ENCODE data around the gene NARF. TPM values are rescaled to one million over a fixed set of nuclear protein-coding genes. Genes with fewer than 3 reads are reported as not detected.

NARF gene
- total RNA-seq, 4 donors from 2014 or later, result 47.5 to 69.7 (median 48.7) TPM

DNA sequence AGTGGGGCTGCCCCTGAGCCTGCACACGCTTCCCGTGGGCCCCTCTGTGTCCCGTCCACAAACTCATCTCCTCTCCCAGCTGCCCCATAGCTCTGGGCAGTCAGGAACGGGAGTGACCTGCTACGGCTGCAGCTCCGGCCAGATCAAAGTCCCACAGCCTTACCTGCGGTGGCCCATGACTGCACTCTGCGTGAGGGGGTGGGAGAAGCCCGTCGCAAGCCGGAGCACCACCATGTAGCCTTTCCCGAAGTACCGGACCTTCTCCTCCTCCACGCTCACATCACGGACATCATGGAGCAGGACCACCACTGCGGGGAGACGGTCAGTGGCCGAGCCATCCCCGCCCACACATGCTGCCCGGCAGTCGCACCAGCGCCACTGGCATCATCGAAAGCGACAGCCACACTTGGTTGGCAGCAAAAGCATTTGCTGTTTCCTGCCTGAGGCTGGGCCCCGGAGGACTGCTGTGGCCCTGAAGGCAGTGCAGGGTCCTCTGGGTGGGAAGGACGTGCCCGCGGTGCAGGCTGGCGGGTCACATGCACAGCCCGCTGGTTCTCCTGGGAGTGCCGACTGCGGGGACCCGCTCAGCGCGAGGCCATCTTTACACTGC lies 14.2 kb upstream of the NARF start:
- Histone ChIP-seq H3K27ac (no peak overlapping the region), H3K9me3 (no peaks in the 10 kb centered on the region), H3K27me3 (no peaks in the 10 kb centered on the region), H3K4me1 (peaks cover 4 to 18% of the 10 kb centered on the region in 2 donors), H3K4me3 (replicated peaks in 1 of 3) (no peak overlapping the region), H3K36me3 (peaks cover 0 to 9% of the 10 kb centered on the region in 2 donors)
- DNase-seq, result no peak
- 95 to 96% methylated on average over 15 to 31 of the region's 35 CpGs for WGBS, 2 donors
- intact Hi-C loops (cut with DNase I), result no loop called here
- TF ChIP-seq, protein P1, sequence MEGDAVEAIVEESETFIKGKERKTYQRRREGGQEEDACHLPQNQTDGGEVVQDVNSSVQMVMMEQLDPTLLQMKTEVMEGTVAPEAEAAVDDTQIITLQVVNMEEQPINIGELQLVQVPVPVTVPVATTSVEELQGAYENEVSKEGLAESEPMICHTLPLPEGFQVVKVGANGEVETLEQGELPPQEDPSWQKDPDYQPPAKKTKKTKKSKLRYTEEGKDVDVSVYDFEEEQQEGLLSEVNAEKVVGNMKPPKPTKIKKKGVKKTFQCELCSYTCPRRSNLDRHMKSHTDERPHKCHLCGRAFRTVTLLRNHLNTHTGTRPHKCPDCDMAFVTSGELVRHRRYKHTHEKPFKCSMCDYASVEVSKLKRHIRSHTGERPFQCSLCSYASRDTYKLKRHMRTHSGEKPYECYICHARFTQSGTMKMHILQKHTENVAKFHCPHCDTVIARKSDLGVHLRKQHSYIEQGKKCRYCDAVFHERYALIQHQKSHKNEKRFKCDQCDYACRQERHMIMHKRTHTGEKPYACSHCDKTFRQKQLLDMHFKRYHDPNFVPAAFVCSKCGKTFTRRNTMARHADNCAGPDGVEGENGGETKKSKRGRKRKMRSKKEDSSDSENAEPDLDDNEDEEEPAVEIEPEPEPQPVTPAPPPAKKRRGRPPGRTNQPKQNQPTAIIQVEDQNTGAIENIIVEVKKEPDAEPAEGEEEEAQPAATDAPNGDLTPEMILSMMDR (IDR thresholded peaks at IDR 0.05), result no peak
- TF ChIP-seq POLR2A (IDR thresholded peaks at IDR 0.05), result no peak

DNA sequence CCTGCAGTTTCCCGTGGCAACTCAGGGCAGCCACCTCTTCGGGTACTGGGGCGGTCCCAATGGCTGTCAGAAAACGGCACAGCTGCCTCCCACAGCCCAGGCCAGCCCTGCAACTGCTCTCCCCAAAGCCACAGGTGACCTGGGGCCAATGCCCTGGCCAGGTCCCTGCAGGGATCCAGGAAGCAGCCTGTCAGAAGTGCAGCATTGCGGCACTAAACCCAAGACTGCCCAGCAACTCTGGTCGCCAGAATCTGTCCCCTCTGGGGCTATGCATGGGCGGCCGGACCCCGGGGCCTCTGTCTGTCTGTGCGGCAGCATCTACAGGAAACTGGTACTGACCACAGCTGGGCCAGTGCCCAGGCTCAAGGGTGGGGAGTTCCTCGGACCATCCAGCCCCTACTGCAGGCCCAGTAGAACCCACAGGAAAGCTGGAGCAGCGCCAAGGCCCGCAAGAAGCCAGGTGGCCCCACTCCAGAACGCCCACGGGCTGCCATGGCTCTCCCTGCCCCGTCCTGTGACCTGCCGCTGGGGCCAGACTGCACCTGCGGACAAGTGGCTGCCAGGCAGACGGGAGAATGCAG lies 13.5 kb upstream of the NARF start:
- DNase-seq, result peak; percentile 44 to 52
- Histone ChIP-seq H3K27me3 (no peaks in the 10 kb centered on the region), H3K27ac (peak overlapping the region in 1 of 3 donors; percentile 8), H3K4me3 (replicated peaks in 1 of 3) (no peak overlapping the region), H3K9me3 (no peaks in the 10 kb centered on the region), H3K4me1 (peaks cover 11 to 25% of the 10 kb centered on the region in 2 donors), H3K36me3 (peaks cover 0 to 9% of the 10 kb centered on the region in 2 donors)
- no peak for TF ChIP-seq POLR2A (IDR thresholded peaks at IDR 0.05)
- TF ChIP-seq, protein P1 (IDR thresholded peaks at IDR 0.05), result no peak
- 27 to 53% methylated on average over 8 to 9 of the region's 19 CpGs for WGBS, 2 donors
- intact Hi-C loops (cut with DNase I), result no loop called here

DNA sequence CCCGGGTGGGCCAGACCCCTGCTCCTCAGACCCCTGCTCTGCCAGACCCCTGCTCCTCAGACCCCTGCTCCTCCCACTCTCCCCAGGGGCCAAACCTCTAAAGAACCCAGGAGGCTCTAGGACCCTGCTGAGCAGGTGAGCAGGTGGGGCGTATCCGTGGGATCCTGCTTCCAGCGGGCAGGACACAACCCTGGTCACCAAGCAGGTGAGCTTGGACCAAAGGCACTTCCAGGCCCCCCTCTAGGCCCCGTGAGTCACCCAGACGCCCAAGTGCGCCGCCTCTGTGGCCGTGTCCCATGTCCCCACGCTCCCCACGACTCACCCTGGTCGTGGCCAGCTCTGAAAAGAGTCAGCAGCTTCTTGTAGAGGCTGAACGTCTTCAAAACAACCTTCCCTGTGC lies 13.0 kb upstream of the NARF start:
- intact Hi-C loops (cut with DNase I), result no loop called here
- DNase-seq, result no peak
- no peaks in the 10 kb centered on the region for H3K27me3 ChIP-seq
- peaks cover 11 to 25% of the 10 kb centered on the region in 2 donors for H3K4me1 ChIP-seq
- H3K9me3 ChIP-seq, result no peaks in the 10 kb centered on the region
- H3K4me3 ChIP-seq (replicated peaks in 1 of 3), result no peak overlapping the region
- peaks cover 0 to 9% of the 10 kb centered on the region in 2 donors for H3K36me3 ChIP-seq
- peak overlapping the region in 1 of 3 donors; percentile 8 for H3K27ac ChIP-seq
- TF ChIP-seq, protein P1 (IDR thresholded peaks at IDR 0.05), result no peak
- no peak for TF ChIP-seq POLR2A (IDR thresholded peaks at IDR 0.05)
- WGBS, 2 donors, result 74 to 85% methylated on average over 6 to 10 of the region's 13 CpGs

DNA sequence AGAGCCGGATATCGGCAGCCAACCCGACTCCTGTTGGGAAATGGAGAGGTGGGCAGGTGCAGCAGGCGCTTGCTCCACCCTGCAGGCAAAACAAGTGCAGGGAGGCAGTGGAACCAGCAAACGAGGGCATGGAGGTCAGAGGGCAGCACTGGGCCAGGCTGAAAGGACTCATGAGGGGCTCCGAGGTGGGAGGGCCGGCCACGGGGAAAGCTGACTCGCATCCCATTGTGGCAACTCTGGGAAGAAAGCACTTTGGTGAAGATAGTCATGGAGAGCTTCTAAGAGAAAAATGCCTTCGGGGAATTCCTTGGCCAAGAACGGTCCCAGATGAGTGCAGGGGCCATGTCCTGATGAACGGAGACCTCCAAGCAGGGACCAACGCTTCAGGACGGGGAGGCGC lies 12.4 kb upstream of the NARF start:
- DNase-seq, result no peak
- H3K4me1 ChIP-seq, result peaks cover 12 to 28% of the 10 kb centered on the region in 2 donors
- intact Hi-C loops (cut with DNase I), result no loop called here
- WGBS, 2 donors, result 90 to 91% methylated on average over 15 of the region's 15 CpGs
- H3K9me3 ChIP-seq, result no peaks in the 10 kb centered on the region
- H3K27me3 ChIP-seq, result no peaks in the 10 kb centered on the region
- no peak overlapping the region for H3K4me3 ChIP-seq (replicated peaks in 1 of 3)
- H3K36me3 ChIP-seq, result peaks cover 0 to 9% of the 10 kb centered on the region in 2 donors
- H3K27ac ChIP-seq, result no peak overlapping the region
- TF ChIP-seq, protein P1 (IDR thresholded peaks at IDR 0.05), result no peak
- TF ChIP-seq POLR2A (IDR thresholded peaks at IDR 0.05), result no peak

DNA sequence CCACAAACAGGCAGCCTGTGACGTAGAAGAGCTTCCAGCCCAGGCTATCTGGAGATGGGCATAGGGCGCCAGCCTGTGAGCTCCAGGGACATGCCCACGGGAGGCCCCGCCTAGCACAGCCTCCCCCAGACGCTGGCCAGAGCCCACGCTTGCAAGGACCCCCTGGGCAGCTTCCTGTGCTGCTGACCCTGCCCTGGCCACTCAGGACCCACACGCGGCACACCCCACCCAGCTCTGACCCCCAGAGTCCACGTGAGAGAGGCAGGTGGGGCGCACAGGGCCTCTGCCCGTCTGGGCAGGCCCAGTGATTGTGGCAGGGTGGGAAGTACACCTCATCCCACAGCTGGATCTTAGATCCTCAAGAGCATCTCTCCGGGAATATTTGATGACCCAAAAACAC lies 11.9 kb upstream of the NARF start:
- H3K9me3 ChIP-seq, result no peaks in the 10 kb centered on the region
- H3K36me3 ChIP-seq, result peaks cover 0 to 9% of the 10 kb centered on the region in 2 donors
- no peaks in the 10 kb centered on the region for H3K27me3 ChIP-seq
- no peak for DNase-seq
- H3K27ac ChIP-seq, result no peak overlapping the region
- intact Hi-C loops (cut with DNase I), result no loop called here
- H3K4me1 ChIP-seq, result peaks cover 17 to 33% of the 10 kb centered on the region in 2 donors
- WGBS, 2 donors, result 86 to 87% methylated on average over 5 to 7 of the region's 12 CpGs
- no peak for TF ChIP-seq POLR2A (IDR thresholded peaks at IDR 0.05)
- H3K4me3 ChIP-seq (replicated peaks in 1 of 3), result no peak overlapping the region
